ENCODE results near the gene ALDOA.
A peak's percentile ranks its signal among the peaks of the same experiment; 100 is the strongest.

ALDOA gene

DNA sequence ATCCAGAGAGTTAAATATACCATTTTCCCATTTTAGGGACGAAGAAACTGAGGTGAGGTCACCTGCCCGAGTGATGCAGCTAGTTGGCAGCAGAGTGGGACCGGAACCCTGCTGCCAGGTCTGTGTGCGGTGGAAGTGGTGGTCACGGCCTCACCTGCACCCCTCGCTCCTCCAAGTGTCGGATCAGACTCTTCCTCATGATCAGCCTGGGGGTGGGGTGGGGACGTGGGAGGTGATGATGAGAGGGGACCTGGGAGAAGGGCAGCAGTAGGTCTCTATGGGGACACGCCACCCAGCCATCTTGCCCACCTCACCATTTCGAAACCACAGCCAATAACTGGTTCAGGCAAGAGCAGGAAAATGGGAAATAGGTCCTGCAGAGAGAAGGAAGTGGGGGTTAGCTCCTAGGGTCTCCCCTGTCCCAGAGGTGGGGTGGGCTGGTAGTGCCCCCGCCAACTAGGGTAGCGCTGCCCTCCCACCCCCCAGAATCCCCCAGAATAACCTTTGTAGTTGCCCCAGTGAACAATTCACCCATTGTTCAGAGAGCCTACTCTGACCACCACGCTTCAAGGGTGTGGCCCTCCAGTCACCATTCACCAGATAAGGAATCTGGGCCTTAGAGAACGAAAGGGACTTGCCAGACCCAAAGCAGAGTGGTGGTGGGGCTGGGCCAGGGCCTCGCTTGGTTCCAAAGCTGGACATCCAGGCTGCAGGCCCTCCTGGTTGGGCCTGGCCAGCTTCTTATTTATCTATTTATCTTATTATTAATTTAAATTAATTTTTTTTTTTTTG lies 42.7 kb downstream of the ALDOA start:
- DNase-seq (ENCODE audit: low spot score) = no peak
- TF ChIP-seq, protein P1, sequence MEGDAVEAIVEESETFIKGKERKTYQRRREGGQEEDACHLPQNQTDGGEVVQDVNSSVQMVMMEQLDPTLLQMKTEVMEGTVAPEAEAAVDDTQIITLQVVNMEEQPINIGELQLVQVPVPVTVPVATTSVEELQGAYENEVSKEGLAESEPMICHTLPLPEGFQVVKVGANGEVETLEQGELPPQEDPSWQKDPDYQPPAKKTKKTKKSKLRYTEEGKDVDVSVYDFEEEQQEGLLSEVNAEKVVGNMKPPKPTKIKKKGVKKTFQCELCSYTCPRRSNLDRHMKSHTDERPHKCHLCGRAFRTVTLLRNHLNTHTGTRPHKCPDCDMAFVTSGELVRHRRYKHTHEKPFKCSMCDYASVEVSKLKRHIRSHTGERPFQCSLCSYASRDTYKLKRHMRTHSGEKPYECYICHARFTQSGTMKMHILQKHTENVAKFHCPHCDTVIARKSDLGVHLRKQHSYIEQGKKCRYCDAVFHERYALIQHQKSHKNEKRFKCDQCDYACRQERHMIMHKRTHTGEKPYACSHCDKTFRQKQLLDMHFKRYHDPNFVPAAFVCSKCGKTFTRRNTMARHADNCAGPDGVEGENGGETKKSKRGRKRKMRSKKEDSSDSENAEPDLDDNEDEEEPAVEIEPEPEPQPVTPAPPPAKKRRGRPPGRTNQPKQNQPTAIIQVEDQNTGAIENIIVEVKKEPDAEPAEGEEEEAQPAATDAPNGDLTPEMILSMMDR (IDR thresholded peaks at IDR 0.05; ENCODE audit: borderline replicate concordance, control extremely low read depth, extremely low read depth, insufficient read depth, missing control alignments) = no peak
- in situ Hi-C loops (cut with MboI; ENCODE audit: low sequenced_read_pairs, unreplicated experiment) = loop anchor here (25.0 kb wide), 2 partner anchors 304 to 504 kb away; partner anchors contain the start of genes ZNF689 and ZNF771

DNA sequence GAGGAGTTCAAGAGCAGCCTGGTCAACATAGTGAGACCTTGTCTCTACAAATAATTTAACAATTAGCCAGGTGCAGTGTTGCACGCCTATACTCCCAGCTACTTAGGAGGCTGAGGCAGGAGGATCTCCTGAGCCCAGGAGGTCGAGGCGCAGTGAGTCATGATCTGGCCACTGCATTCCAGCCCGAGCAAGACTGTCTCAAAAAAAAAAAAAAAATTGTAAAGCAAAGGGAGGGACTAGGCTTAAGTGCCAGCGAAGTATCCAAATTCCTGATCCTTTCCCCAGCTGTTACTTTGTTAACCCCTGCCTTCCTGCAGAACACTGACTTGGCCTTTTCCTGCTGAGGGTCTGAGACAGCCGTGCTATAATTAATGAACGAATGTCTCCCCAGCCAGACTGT lies 45.1 kb downstream of the ALDOA start:
- DNase-seq (ENCODE audit: low spot score) = no peak
- TF ChIP-seq, protein P1 (IDR thresholded peaks at IDR 0.05; ENCODE audit: borderline replicate concordance, control extremely low read depth, extremely low read depth, insufficient read depth, missing control alignments) = no peak
- in situ Hi-C loops (cut with MboI; ENCODE audit: low sequenced_read_pairs, unreplicated experiment) = loop anchor here (25.0 kb wide), 2 partner anchors 302 to 502 kb away; partner anchors contain the start of genes ZNF689 and ZNF771

DNA sequence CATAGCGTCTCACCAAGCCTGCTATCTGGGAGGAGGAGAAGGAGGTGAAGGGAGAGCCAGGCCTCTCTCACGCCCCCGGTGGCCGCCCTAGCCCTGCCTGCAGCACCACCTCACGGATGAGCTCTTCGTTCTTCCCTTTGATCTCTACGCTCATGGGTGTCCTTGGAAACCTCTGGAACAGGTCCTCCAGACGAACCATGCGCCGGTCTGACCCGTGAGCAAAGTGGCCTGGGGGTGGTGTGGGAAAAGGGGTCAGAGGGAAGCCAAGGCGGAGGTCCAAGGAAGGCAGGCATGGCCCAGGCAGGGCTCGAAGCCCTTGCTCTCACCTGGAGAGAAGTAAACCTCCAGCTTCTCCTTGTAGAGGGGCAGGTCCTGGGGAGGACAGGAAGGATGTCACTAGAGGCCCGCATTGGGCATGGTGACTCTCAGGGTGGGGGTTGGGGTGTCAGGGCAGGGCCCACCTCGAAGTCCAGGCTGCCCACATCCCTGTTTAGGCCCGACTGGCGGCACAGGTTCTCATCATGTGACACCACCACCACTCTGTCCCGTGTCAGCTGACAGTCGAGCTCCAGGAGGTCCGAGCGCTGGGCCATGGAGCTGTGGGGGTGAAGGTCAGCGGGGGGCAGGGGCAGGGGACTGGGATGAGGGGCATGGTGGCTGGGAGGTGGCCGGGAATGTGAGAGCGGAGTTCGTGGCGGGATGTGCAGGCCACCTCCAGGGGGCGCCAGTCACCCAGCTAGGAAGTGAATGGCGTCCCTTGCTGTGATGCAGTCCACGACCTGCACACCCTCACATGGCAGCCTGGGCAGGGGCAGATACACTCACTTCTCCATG lies 46.9 kb downstream of the ALDOA start:
- in situ Hi-C loops (cut with MboI; ENCODE audit: low sequenced_read_pairs, unreplicated experiment) = loop anchor here (25.0 kb wide), 2 partner anchors 300 to 500 kb away; partner anchors contain the start of genes ZNF689 and ZNF771
- TF ChIP-seq, protein P1 (IDR thresholded peaks at IDR 0.05; ENCODE audit: borderline replicate concordance, control extremely low read depth, extremely low read depth, insufficient read depth, missing control alignments) = peak; percentile 76
- peak; percentile 89 for DNase-seq (ENCODE audit: low spot score)

DNA sequence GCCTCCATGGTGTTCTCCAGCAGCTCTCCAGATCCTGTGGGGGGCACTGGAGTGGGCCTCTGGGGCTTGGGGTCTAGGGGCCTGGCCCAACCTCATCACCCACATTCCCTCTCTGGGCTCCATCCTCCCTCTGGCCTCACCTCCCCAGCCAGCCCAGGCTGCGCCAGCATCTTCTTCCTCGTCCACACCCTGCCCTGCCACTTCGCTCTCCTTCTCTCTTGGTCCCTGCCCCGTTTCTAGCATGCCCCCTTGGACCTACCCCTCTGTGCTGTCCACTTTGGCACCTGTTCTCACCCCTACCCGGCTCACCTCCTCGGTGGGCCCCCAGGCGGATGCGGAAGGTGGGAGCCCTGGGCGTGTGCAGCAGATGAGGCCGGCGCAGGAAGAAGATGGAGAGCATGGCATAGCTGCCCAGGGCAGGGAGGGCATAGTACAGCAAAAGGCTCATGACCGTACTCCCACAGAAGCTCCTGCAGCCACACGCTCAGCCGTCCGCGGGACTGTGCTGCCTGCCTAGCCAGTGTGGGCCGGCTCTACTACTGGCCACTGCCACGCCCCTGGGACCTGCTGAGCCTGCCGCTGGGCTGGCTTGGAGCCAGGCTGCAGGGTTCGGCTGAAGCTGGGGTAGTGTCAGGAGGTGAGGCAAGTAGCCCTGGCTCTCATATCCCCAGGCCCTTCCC lies 47.6 kb downstream of the ALDOA start, which contains the start of gene GDPD3:
TSS of gene GDPD3 (minus strand) at position 507 of the 680 bp plus-strand sequence. CDS start at position 448, 59 bp downstream.
- TF ChIP-seq, protein P1 (IDR thresholded peaks at IDR 0.05; ENCODE audit: borderline replicate concordance, control extremely low read depth, extremely low read depth, insufficient read depth, missing control alignments) = no peak
- in situ Hi-C loops (cut with MboI; ENCODE audit: low sequenced_read_pairs, unreplicated experiment) = loop anchor here (25.0 kb wide), 2 partner anchors 299 to 499 kb away; partner anchors contain the start of genes ZNF689 and ZNF771
- DNase-seq (ENCODE audit: low spot score) = no peak

DNA sequence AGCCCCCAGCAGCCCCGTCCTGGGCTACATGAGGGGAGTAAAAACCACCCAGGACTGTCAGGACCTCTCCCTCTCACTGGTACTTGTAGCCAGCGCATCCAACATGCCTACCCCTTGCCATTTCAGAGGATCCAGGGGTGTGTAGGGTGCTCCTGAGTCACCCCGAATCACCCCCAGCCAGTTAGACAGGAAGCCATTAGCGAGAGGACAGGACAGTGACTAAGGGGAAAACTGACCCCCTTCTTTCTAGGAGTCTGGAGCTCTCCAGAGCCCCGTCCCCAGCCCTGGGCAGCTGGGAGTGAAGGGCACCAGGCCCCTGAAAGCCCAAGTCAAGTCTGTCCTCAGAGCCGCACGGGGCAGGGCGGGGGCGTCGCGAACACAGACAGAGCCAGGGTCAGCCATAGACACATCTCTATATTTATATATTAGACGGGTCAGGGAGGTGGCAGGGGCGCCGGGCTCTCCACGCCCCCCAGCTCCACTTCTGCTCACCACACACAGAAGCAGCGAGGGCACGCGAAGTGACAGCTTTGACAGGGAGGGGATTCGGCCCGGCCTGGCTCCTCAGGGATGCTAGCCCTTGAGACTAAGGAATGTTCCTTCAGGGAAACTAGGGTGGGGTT lies 48.3 kb downstream of the ALDOA start:
- DNase-seq (ENCODE audit: low spot score) = no peak
- in situ Hi-C loops (cut with MboI; ENCODE audit: low sequenced_read_pairs, unreplicated experiment) = loop anchor here (25.0 kb wide), 2 partner anchors 298 to 498 kb away; partner anchors contain the start of genes ZNF689 and ZNF771

More for the DNA sequence above, 48.3 kb downstream of the ALDOA start:
- TF ChIP-seq, protein P1 (IDR thresholded peaks at IDR 0.05; ENCODE audit: borderline replicate concordance, control extremely low read depth, extremely low read depth, insufficient read depth, missing control alignments) = no peak

All from GM13976 (cell line).